Measurements from ENCODE around the gene IGF1R. TPM values are rescaled to one million over a fixed set of nuclear protein-coding genes. Genes with fewer than 3 reads are reported as not detected.

IGF1R gene
- total RNA-seq, 4 donors from 2014 or later = 39.3 to 97.4 (median 44.7) TPM

DNA sequence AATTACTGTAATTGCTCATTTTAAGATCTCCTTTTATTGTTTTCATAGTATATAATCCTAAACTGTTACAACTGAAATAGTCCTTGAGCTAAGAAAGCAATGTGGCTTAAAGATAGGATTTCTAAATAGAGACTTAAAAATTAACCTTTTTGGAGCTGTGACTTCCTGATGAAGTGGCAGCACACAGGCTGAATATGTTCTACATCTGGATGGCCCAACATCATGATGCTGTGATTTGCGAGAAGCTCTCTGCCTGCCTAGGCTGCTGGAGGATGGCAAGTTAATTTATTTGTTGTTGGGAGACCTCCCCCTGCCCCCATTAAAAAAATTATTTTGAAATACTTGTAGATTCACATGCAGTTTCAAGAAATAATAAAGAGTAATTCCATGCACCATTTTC, 134.5 kb downstream of the IGF1R start:
- TF ChIP-seq, protein P1, sequence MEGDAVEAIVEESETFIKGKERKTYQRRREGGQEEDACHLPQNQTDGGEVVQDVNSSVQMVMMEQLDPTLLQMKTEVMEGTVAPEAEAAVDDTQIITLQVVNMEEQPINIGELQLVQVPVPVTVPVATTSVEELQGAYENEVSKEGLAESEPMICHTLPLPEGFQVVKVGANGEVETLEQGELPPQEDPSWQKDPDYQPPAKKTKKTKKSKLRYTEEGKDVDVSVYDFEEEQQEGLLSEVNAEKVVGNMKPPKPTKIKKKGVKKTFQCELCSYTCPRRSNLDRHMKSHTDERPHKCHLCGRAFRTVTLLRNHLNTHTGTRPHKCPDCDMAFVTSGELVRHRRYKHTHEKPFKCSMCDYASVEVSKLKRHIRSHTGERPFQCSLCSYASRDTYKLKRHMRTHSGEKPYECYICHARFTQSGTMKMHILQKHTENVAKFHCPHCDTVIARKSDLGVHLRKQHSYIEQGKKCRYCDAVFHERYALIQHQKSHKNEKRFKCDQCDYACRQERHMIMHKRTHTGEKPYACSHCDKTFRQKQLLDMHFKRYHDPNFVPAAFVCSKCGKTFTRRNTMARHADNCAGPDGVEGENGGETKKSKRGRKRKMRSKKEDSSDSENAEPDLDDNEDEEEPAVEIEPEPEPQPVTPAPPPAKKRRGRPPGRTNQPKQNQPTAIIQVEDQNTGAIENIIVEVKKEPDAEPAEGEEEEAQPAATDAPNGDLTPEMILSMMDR (IDR thresholded peaks at IDR 0.05) = no peak
- no peak for ATAC-seq (ENCODE audit: low FRiP score)

DNA sequence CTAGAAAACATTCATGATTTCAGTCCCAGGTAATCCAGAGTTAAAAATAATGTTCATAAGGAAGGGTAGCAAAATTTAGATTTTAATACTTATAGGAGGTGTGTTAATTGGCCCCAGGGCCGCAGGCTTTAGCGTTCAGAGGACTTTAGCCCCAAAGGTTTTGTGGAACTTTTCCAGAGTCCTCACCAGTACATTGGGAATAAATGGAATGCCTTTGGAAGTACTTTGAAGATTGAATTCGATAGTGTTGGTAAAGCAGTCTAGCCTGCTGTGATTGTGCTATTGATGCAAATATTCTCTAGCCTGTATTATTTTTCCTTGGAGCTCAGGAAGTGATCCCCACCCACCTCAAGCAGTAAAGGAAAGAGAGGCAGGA, 137.1 kb downstream of the IGF1R start:
- DNase-seq (ENCODE audit: low spot score) (no peak), ATAC-seq (ENCODE audit: low FRiP score) (no peak)
- TF ChIP-seq, protein P1 (IDR thresholded peaks at IDR 0.05) = no peak

More for the DNA sequence above, 134.5 kb downstream of the IGF1R start:
- no peak for DNase-seq (ENCODE audit: low spot score)

DNA sequence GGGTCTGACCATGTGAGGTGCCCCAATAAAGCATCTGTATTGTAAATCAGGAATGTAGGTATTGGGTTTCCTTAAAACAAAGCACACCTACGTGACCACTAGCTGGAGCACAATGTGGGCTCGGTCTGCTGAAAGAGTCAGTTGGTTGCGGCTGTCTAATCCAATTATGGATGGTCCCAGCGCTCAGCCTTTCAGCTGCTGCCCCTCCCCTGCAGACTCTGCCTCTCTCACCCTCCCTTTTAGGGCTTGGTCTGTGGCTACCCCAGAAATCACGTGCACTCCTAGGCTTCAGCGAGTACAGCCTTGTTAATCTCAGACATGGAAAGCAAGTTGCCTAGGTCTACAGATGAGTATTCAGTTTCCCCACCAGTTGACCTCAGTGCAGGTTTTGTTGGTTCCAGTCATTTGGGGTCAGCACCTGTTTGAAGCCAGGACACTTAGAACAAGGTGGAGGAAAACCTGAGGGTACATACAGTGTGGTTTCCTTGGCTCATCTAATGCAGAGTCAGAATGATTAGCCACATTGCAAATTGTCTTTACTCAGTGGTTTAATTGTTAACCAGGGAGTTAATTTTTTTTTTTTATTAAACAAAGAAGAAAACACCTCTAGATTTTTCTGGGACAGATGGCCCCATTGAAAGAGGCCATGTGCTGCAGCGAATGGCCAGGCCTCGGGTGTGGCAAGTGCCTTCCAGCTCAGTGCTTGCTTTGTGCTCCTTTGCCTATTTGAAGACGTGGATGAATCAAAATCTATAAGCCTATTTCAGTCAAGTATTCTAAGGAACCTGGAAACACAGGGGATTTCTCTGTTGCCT, 137.7 kb downstream of the IGF1R start:
- TF ChIP-seq, protein P1 (IDR thresholded peaks at IDR 0.05) = no peak
- ATAC-seq (ENCODE audit: low FRiP score) (no peak), DNase-seq (ENCODE audit: low spot score) (no peak)

DNA sequence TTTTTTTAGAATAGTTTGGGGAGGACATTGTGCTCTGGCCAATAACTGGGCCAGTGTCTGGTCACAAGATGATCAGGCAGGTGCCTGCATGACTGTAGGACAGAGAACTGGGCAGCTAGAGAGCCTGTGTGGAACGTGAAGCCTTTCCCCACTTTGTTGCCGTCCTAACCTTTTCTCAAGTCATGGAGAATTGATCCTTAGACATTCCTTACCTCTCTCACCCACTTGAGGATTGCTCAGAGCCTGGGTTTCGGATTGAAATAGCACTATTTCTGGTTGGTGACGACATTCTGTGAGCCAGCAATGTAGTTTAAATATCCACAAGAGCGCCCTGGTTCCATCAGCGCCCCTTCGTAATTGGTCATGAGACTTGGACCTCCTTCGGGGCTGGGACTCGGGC, 138.4 kb downstream of the IGF1R start:
- no peak for ATAC-seq (ENCODE audit: low FRiP score)
- DNase-seq (ENCODE audit: low spot score) = no peak
- TF ChIP-seq, protein P1 (IDR thresholded peaks at IDR 0.05) = no peak

DNA sequence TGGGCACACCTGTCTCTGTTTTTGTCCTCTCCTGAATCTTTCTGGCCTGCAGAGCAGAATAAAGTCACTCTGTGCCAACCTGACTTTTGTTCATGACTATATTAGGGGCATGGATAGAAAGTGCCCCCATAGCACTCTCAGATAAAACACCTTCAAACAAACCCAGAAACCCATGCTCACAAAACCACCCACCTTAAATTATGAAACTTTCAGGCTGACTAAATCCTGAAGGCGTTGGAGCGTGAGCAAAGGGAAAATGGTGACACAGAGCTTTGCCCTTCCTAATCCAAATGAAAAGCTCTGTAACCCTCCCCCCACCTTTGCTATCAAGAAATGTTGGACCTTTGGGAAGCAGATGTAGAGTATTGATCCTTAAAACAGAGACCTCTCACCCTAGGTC, 138.9 kb downstream of the IGF1R start:
- ATAC-seq (ENCODE audit: low FRiP score) (no peak), DNase-seq (ENCODE audit: low spot score) (no peak)
- TF ChIP-seq, protein P1 (IDR thresholded peaks at IDR 0.05) = no peak

DNA sequence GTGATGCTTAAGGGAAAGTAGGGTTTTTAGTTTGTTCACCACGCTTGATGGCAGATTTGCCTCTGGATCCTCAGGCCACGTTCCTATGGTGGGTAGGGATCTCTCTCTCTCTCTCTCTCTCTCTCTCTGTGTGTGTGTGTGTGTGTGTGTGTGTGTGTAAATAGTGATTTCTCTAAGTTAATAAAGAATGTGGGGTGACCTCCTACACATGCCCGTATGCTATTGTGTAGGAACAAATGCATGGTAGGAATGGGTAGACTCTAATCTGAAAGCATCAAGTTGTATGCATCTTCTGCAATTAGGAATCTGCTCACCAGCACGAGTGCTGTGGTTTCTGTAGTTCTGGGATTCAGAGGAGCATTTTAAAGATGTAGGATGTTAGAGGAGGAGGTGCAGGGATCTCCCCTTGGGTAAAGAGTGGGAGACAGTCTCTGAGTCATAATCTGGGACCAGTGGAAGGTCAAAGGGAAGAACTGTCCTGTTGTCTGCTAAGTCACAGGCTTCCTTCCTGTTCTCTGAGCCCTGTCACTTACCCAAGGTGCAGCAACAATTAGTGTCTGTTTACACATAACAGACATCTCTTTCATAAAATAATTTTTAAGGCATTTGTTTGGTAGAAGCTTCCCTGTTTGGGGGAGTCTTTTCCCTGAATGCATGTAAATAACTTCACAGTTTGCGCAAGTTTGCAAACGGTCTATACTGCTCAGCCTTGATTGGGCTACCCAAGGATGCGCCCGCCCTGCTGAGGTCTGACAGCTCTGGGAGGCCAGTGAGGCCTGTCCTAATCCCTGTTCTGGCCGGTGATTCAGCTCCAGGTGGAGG, 139.8 kb downstream of the IGF1R start:
- DNase-seq (ENCODE audit: low spot score) = no peak
- TF ChIP-seq, protein P1 (IDR thresholded peaks at IDR 0.05) = no peak
- ATAC-seq (ENCODE audit: low FRiP score) = no peak

Measured in omental fat pad (tissue), 4 donors.